ENCODE measurements around the gene CHN1.
A peak's percentile ranks its signal among the peaks of the same experiment; 100 is the strongest.

Gene CHN1

GRCh38 chr2:174918886-174919526 is 86.2 kb downstream of the CHN1 start:
- no peak for DNase-seq

DNA sequence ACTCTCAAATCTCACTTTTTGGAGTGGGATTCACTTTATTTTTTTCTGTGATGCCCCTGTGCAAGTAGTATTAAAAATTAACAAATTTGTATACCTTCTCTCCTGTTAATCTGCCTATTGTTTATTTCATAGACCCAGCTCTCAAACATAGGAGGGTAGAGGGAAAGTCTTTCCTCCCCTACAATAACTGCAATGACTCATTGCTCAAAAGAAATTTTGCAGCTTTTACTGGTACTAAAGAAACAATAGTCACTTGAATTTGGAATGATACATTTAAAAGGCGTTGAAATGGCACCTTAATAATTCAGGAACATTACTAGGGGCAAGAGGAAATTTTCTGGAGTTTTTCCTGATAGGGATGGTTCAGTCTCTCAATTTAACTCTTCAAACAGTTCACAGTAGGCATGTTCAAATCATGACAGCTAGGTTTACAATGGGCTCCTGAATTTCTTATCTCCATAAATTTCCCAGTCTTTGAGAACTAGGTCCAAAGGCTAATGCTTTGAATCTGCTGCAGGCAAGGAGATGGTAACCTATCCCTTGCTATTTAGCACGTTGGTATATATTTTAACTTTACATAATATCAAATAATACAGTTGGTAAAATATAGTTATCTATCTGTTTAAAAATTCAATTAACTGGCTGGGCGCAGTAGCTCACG is 88.8 kb downstream of the CHN1 start:
- DNase-seq, result no peak

- peak; percentile 9 for DNase-seq
These were observed 90.1 kb downstream of the CHN1 start for GRCh38 chr2:174914853-174915760.

GRCh38 chr2:174908284-174908683 is 96.9 kb downstream of the CHN1 start:
- DNase-seq, result no peak

GRCh38 chr2:174903264-174903556 is 102.0 kb downstream of the CHN1 start:
- no peak for DNase-seq

- no peak for DNase-seq
These were observed 102.5 kb downstream of the CHN1 start for GRCh38 chr2:174902506-174903263.

GRCh38 chr2:174901075-174901474 is 104.1 kb downstream of the CHN1 start:
- no peak for DNase-seq

DNA sequence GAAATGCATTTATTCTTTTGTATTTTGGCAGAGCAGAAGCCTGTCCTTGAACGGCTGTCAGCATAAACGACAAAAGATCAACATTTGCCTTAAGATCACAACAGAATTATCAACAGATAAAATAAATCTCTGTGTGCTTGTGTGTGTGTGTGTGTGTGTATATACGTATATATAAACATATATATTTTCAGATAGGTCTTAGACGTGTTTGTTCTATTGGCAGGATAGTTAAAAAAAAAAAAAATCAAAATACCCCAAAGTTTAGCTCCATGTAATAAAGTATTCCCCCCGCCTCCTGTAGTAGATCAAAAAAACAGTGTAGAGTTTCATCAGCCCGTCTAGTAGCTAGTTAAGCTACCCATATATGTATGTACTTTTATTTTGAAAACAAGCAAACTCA is 107.9 kb downstream of the CHN1 start:
- DNase-seq, result no peak

DNA sequence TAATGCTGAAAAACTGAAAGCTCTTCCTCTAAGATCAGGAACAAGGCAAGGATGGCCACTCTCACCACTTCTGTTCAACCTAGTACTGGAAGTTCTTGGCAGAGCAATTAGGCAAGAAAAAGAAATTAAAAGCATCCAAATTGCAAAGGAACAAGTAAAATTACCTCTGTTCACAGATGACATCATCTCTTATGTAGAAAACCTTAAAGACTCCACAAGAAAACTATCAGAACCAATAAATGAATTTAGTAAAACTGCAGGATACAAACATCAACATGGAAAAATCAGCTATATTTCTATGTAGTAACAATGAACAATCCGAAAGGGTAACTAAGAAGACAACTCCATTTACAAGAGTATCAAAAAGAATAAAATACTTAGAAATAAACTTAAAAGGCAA is 112.2 kb downstream of the CHN1 start:
- no peak for DNase-seq

DNA sequence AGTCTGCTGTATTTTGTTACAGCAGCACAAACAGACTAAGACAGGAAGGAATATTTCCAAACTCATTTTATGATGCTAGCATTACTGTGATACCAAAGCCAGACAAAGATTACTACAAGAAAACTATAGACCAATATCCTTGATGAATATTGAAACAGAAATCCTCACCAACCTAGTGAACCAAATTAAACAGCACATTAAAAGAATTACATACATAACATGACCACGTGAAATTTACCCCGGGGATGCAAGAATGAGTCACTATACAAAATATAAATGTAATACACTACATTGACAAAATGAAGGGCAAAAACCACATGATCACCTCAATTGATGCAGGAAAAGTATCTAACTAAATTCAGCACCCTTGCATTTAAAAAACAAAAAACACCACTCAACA is 112.6 kb downstream of the CHN1 start:
- DNase-seq, result no peak

- no peak for DNase-seq
These were observed 116.4 kb downstream of the CHN1 start for GRCh38 chr2:174888646-174889271.

- DNase-seq, result no peak
These were observed 117.0 kb downstream of the CHN1 start for GRCh38 chr2:174888146-174888545.

DNA sequence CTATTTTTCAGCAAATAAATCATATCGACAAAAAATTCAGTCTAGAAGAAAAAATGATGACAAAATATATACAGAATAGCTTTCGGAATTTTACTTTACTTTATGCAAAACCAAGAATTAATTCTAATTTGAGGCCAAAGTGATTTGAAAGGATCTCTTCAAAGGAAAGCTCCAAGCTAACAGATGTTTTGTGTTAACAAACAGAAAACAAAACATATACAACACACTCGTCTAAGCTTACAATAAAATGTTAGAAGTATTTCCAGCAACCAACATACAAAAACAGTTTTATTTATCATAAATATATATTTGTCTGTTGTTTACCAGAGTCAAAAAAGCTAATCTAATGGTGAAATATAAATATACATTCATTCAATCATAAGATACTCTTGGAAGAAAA is 122.8 kb downstream of the CHN1 start:
- no peak for DNase-seq

DNA sequence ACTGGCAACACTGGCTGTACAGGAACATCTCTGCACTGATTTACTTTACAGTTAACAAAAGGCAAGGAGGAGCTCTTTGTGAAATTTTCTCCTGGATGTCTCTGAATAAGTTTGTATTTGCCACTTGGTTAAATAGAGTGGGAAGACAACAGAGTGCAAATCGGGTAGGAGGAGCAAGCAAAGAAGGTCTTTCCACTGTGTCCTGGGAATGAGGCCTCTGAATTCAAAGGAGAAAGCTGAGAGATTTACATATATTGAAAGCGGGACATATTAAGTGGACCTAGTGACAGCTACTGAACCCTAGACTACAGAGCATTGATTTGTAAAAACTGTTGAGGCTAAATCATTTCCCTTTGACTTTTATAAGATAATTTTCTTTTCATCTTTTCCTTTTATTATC is 123.5 kb downstream of the CHN1 start:
- no peak for DNase-seq

DNA sequence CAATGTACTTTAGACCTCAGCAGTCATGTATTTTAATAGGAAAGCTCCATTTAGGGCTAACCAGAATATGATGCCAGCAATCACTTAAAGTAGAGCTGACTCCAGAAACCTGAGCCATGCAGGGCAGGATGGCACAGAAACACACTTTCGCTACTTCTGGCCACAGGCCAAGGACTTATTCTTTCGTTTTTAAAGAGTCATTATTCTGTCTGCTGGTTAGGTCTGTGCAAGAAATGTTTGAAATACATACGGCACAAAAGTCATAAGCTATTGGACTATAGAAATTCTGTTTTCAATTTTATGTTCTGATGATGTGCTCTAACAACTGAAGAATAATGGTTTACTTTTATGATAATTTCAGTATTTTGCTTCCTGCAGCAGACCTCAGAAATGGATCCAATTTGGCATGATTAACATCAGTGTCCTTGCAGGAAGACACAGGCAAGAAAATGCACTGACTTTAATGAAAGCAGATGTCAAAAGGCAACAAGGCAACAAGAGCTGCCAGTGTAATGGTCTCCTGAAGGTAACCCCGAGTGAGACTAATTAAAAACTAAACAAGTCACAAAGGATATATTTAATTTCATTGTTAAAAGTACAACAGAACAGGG is 126.5 kb downstream of the CHN1 start:
- DNase-seq, result no peak

DNA sequence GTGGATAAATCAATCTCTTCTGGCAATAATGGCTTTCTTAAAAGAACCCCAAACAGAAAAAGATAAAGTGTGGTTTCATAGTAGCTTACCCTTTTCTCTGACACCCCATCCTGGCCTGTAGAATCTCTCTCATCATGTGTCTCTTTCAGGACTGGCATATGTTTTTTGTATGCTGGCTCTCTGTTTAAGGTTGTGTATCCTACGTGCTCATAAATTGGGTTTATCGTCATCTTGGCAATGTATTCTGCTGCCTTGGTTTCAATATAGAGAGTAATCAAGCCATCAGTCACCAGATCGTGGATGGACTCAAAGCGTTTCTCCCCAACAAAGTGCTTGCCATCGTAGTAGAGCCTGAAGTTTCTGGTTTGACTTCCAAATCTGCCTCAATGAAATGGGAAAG is 127.4 kb downstream of the CHN1 start:
- no peak for DNase-seq

DNA sequence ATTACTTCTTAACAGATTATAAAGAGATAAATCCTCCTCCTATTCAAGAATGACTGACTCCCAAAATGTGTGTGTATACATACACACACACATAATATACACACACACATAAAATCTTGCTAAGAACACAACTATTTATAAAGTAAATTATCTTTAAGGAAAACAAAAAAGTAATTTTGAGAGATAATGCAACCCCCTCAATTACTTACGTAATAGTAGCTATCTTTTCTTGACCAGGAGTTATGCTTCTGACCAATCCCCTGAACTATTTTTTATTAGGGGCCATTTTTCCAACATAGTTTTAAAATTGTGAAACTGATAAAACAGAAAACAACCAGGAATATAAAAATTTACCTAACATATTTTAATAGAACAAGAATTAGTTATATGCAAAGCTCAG is 127.9 kb downstream of the CHN1 start:
- no peak for DNase-seq

DNA sequence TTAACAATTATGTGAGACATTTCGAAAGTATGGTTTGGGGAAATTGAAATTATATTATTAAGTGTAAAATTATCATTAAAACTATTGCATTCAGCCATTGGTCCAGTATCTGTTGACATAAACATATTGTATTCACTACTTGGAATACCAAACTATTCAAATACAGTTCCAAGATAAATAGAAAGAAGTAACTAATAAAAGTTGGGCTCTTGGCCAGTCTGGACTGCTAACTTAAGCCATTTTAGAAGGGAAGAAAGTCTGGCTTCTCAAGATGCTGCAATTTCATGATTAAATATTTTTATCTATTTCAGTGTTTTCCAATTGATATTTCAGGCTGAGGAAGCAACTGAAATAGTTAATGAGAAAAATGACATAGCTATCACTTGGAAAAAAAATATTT is 131.1 kb downstream of the CHN1 start:
- DNase-seq, result no peak

DNA sequence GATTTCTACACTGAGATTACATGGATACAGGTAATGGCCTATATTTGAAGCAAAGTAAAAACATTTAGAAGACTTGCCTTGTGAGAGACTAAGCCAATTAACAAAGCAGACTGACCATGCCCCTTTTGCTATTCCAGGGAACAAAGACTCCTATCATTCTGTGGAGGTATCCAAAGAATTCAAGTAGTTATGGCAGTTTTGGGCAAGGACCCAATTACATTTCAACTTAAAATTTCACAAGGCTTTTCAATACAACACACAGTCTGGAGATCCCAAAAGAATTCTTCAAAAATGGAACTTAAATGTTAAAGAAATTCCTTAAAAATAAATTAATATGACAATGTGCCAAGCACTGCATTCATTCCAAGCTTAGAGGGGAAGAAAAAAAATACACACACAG is 131.7 kb downstream of the CHN1 start:
- no peak for DNase-seq

DNA sequence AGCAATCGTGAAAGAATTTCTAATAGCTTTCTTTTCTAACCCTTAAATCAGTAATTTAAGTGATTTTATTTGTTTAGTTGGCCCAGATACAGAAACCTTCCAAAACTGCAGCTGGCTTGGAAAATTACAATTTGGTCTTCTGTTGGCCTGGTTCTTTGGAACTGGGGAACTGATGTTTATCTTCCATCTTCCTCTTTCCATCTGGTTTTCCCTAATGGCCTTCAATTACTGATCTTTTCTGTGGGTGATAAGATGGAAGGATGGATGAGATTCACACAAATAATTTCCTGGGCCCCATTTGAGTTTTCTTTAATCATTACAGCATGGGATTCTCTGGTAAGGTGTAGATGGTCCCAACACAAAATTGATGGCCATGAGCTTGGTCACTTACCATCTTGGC is 134.4 kb downstream of the CHN1 start:
- DNase-seq, result no peak

DNA sequence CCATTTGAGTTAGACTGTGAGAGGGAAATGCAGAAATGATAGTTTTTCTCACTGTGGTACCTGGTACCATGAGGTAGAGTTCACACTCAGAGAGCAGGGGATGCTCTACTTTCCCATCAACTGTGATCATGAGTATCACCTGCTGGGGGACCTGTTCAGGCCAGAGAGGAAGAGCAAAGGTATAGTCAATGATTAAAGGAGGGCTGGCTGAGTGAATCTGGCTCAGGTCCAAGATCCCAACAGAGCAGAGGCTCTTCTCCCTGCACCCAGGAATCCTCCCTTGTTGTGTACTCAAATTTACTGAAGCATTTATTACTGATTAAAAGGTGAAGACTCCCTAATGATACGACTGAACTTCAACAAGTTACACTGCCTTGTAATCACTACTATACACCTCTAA is 136.3 kb downstream of the CHN1 start:
- DNase-seq, result no peak

GRCh38 chr2:174866421-174866820 is 138.8 kb downstream of the CHN1 start:
- no peak for DNase-seq

GRCh38 chr2:174863183-174863582 is 142.0 kb downstream of the CHN1 start:
- DNase-seq, result no peak
